Karpas-422 (cell line): ENCODE data around the gene CES5A. TPM values are rescaled to one million over a fixed set of nuclear protein-coding genes. Genes with fewer than 3 reads are reported as not detected.
"Not testable (repeated sequence)": the region's sequence is repeated elsewhere in the genome, so short reads cannot be mapped to it uniquely, and the experiment has no call there.

Experiments used
- DNase-seq: peaks from one replicate; pipeline ENCODE4 v3.0.0-alpha.2; 2015
- H2AFZ ChIP-seq: fragments of 200-600 bp; sonication (generic); 2 replicates; pipeline ENCODE4 v1.6.1; 2014; ENCODE audit warnings: antibody characterized with exemption, low read length, mixed read lengths
- H3K27ac ChIP-seq: fragments of 200-600 bp; sonication (generic); 2 replicates; pipeline ENCODE4 v1.5.1; 2014; ENCODE audit warnings: mild to moderate bottlenecking, low read length, moderate library complexity
- H3K27me3 ChIP-seq: fragments of 200-600 bp; sonication (generic); 2 replicates; pipeline ENCODE4 v1.6.1; 2014; ENCODE audit warnings: low read length, mixed read lengths
- H3K36me3 ChIP-seq: fragments of 200-600 bp; sonication (generic); 2 replicates; pipeline ENCODE4 v1.6.1; 2014; ENCODE audit warnings: low read length, mixed read lengths; ENCODE audit not compliant: insufficient read depth
- H3K4me1 ChIP-seq: fragments of 200-600 bp; sonication (generic); 2 replicates; pipeline ENCODE4 v1.6.1; 2014; ENCODE audit warnings: mild to moderate bottlenecking, low read length, mixed read lengths
- H3K4me2 ChIP-seq: fragments of 200-600 bp; sonication (generic); 2 replicates; pipeline ENCODE4 v1.6.1; 2014; ENCODE audit warnings: low read length, low read depth, mild to moderate bottlenecking; ENCODE audit not compliant: poor library complexity, severe bottlenecking
- H3K4me3 ChIP-seq: fragments of 200-600 bp; sonication (generic); 2 replicates; pipeline ENCODE4 v1.5.1; 2014; ENCODE audit warnings: mild to moderate bottlenecking, antibody characterized with exemption, low read length, mixed read lengths
- H3K79me2 ChIP-seq: fragments of 200-600 bp; sonication (generic); 2 replicates; pipeline ENCODE4 v1.6.1; 2014; ENCODE audit warnings: mild to moderate bottlenecking, low read length, mixed read lengths
- H3K9ac ChIP-seq: fragments of 200-600 bp; sonication (generic); 2 replicates; pipeline ENCODE4 v1.6.0; 2014; ENCODE audit warnings: low read length
- H3K9me2 ChIP-seq: fragments of 200-600 bp; sonication (generic), shearing (Covaris generic); replicated peaks from 2 replicates; pipeline ENCODE4 v1.6.0; 2014; ENCODE audit warnings: mild to moderate bottlenecking, low read length, moderate library complexity; ENCODE audit not compliant: insufficient read depth
- H3K9me3 ChIP-seq: fragments of 300-700, 200-600 bp; sonication (generic); 2 replicates; pipeline ENCODE4 v1.6.1; 2014; ENCODE audit warnings: low read length, mixed read lengths
- H4K20me1 ChIP-seq: fragments of 200-600 bp; sonication (generic); 2 replicates; pipeline ENCODE4 v1.6.1; 2014; ENCODE audit warnings: mild to moderate bottlenecking, antibody characterized with exemption, low read length, low read depth; ENCODE audit not compliant: insufficient read depth
- total RNA-seq: library from RNA; depleted of rRNA; stranded (reverse); fragments of >200 nt; shearing (Covaris generic); gene quantifications from 2 replicates; pipeline ENCODE4 v1.2.3, GENCODE V29; 2014; ENCODE audit warnings: low replicate concordance

CES5A gene
- total RNA-seq, 1 experiment from 2014 or later, result not detected

DNA sequence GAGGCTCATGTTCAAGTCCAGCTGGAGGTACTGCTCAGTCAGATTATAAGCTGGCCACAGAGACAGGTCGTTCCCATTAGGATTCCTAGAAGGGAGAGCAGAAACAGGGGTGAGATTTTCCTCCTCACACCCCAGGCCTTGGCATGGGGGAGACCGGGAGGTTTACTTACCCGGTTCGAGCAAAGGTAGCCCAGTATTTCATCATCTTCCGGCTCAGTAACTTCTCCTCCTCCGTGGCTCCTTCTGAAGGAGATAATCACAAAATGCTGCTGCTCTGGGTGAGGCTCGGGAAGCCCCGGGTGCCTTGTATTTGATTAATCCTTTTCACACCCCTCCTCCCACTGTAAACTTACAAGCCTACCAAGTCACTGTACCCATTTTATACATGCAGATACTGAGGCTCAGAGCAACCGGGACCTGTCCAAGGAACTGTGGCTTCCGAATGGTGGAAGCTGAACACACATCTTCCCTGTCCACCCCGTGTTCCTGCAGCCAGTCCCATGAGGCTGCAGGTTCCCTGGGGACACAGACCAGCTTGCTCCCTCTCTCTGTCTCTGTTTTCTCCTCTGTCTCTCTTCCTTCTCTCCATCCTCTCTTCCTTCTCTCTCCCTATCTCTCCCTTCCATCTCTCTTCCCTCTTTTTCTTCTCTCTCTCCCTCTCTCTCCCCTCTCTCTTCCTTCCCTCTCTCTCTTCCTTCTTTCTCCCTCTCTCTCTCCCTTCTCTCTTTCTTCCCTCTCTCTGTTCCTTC is 28.4 kb downstream of the CES5A start:
- H2AFZ ChIP-seq, result no peak overlapping the region
- H3K9me3 ChIP-seq, result no peaks in the 10 kb centered on the region

DNA sequence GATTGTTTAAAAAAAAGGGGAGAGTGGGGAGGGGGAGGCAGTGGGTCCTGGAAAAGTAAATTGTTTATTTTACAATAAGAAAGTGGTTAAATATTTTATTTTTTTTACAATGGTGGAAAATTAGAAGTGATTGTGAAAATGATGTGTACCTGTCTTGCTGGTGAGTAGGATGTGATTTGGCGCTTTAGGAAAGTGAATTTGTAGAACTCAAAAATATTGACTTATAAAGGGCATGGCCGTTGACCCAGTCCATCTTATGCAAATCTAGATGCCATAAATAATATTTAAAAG is 32.1 kb downstream of the CES5A start:
- Histone ChIP-seq H3K4me1 (no peaks in the 10 kb centered on the region), H3K9me2 (no peaks in the 10 kb centered on the region), H3K27ac (no peak overlapping the region), H4K20me1 (no peaks in the 10 kb centered on the region), H3K27me3 (no peaks in the 10 kb centered on the region), H3K9ac (no peak overlapping the region), H3K79me2 (no peaks in the 10 kb centered on the region), H2AFZ (no peak overlapping the region), H3K4me3 (no peak overlapping the region), H3K4me2 (no peak overlapping the region), H3K36me3 (no peaks in the 10 kb centered on the region), H3K9me3 (no peaks in the 10 kb centered on the region)
- DNase-seq, result no peak

More for the DNA sequence above, 28.4 kb downstream of the CES5A start:
- no peaks in the 10 kb centered on the region for H3K4me1 ChIP-seq
- H3K4me2 ChIP-seq, result no peak overlapping the region
- H3K4me3 ChIP-seq, result no peak overlapping the region
- no peak for DNase-seq
- H3K36me3 ChIP-seq, result no peaks in the 10 kb centered on the region
- no peaks in the 10 kb centered on the region for H3K27me3 ChIP-seq
- H3K79me2 ChIP-seq, result no peaks in the 10 kb centered on the region
- H3K9ac ChIP-seq, result no peak overlapping the region
- no peaks in the 10 kb centered on the region for H4K20me1 ChIP-seq
- H3K27ac ChIP-seq, result no peak overlapping the region
- H3K9me2 ChIP-seq, result no peaks in the 10 kb centered on the region

DNA sequence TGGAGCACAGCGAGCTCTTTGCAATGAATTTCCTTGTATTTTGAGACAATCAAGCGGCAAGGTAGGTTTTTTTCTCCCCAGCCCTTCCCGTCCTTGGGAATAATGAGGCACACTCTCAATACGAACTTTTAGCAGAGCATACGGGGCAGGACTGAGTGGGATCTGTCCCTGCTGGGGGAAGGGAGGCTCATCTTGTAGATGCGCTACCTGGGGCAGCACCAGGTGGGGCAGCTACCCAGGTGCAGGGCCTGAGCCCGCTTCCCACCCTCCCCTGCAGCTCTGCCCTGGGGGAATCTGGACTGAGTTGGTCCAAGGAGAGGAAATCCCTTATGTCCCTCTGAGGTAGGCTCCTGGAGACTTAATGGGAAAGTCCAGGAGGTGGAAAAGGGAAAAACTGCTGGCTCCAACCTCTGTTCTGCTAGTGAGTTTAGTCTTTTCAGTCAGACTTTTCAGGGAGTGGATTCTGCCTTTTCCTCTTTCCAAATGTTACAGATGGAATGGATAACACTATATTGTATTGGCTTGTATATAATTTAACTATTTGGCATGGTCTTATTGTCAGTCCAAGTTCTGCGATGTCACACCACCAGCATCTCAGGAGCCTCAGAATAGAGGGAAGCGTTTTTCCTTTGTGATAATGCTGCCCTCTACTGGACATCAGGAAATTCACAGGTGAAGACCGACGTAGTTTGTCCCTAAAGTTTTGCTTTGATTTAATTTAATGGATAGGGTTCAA is 32.6 kb downstream of the CES5A start:
- Histone ChIP-seq H3K36me3 (no peaks in the 10 kb centered on the region), H3K4me1 (no peaks in the 10 kb centered on the region), H3K9me2 (no peaks in the 10 kb centered on the region), H2AFZ (no peak overlapping the region), H3K4me3 (no peak overlapping the region), H3K9me3 (no peaks in the 10 kb centered on the region), H3K9ac (no peak overlapping the region), H3K4me2 (no peak overlapping the region), H3K27ac (no peak overlapping the region), H3K27me3 (no peaks in the 10 kb centered on the region), H4K20me1 (no peaks in the 10 kb centered on the region), H3K79me2 (no peaks in the 10 kb centered on the region)
- DNase-seq, result peak; percentile 76

DNA sequence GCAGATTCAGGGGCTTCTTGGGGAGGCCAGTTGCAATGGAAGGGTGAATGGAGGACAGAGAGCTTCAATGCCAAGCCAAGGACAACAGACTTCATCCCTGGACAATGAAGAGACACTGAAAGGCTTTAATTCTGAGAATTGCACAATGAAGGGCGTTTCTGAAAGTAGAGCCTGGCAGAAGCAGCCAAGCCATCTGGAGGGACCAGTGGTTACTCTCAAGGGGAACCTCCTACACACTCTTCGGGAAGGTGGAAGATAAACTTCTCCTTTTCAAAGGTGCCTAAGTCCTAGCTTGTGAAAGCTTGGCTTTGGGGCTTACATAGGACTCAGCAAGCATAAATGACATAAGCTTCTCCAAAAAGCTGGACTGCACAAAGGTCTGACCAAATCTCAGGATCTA is 36.1 kb downstream of the CES5A start:
- Histone ChIP-seq H3K4me1 (no peaks in the 10 kb centered on the region), H3K27ac (no peak overlapping the region), H3K4me3 (no peak overlapping the region), H3K9ac (no peak overlapping the region), H3K36me3 (no peaks in the 10 kb centered on the region), H2AFZ (no peak overlapping the region), H3K4me2 (no peak overlapping the region), H3K9me2 (no peaks in the 10 kb centered on the region), H3K9me3 (no peaks in the 10 kb centered on the region), H3K79me2 (no peaks in the 10 kb centered on the region), H3K27me3 (no peaks in the 10 kb centered on the region), H4K20me1 (no peaks in the 10 kb centered on the region)
- DNase-seq, result no peak

DNA sequence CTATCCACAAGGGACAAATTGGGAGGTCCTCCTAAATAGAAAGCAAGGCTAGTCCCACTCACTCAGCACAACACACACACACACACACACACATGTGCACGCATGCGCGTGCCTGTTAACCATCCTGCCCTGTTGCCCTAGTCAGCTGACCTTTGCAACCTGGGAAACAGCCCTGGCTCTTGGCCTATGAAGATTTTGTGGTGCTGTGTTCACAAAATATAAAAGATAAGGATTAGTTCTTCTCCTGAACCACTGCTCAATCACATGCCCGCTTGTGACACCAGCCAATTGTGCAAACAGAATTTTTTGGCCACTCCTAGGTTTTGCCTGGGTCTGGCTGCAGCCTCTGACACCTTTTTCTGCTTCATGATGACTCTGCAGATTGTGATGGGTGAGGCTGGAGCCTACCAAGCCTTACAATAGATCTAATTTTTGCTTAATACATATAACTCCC is 39.0 kb downstream of the CES5A start:
- Histone ChIP-seq H3K27me3 (no peaks in the 10 kb centered on the region), H2AFZ (no peak overlapping the region), H3K4me1 (no peaks in the 10 kb centered on the region), H3K4me3 (no peak overlapping the region), H4K20me1 (no peaks in the 10 kb centered on the region), H3K36me3 (no peaks in the 10 kb centered on the region), H3K9ac (no peak overlapping the region), H3K27ac (no peak overlapping the region), H3K9me2 (no peaks in the 10 kb centered on the region), H3K79me2 (no peaks in the 10 kb centered on the region), H3K4me2 (no peak overlapping the region), H3K9me3 (no peaks in the 10 kb centered on the region)
- DNase-seq, result peak; percentile 17

DNA sequence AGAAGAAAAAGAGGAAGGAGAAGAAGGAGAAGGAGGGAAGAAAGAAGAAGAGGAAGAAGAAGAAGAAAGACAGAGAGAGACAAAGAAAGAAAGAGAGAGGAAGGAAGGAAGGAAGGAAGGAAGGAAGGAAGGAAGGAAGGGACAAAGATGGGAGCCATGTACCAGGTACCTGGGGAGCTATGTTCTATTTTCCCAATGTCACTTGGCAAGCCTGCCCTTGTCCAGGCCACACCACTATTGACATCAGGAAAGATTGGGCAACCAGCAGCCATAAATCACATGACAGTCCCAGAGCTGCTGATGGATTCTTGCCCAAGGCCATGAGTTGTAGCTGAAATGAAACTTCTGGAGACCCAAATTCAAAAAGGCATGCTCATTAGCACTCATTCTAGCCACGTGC is 39.6 kb downstream of the CES5A start:
- Histone ChIP-seq H3K79me2 (no peaks in the 10 kb centered on the region), H3K4me1 (no peaks in the 10 kb centered on the region), H3K27me3 (no peaks in the 10 kb centered on the region), H3K4me3 (no peak overlapping the region), H3K4me2 (no peak overlapping the region), H3K9me2 (no peaks in the 10 kb centered on the region), H3K27ac (no peak overlapping the region), H3K9me3 (no peaks in the 10 kb centered on the region), H4K20me1 (no peaks in the 10 kb centered on the region), H2AFZ (no peak overlapping the region), H3K36me3 (no peaks in the 10 kb centered on the region), H3K9ac (no peak overlapping the region)
- DNase-seq, result no peak

DNA sequence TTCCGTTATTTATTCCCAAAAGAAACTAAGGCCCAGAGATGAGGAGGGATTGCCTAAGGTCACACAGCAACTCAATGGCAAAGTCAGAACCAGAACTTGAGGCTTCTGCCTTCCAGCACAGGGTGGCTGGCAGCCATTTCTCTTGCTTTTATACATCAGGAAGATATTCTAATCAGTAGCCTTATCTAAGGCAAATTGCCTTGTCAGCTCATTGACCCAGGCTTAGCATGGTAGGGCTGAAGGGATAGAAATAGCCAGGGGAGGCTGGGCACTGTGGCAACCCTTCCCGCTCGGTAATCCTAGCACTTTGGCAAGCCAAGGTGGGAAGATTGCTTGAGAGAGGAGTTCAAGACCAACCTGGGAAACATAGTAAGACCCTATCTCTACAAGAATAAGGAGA is 40.0 kb downstream of the CES5A start:
- not testable (repeated sequence) for H3K9me3 ChIP-seq

DNA sequence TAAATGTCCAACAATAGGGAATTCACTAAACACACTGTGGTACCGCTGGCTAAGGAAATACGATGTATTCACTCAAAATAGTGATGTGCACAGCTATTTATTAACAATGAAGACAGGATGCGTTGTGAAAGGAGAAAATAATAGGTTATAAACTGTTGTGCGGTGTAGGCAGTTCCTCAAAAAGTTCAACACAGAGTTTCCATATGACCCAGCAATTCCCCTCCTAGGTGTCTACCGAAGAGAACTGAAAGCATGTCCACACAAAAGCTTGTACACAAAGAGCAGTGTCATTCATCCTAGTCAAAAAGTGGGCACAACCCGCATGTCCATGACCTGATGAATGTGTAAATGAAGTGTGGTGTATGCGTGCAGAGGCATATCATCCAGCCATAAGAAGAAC is 41.1 kb downstream of the CES5A start:
- H3K4me1 ChIP-seq, result no peaks in the 10 kb centered on the region
- no peaks in the 10 kb centered on the region for H4K20me1 ChIP-seq
- H3K9ac ChIP-seq, result no peak overlapping the region
- no peak overlapping the region for H3K4me2 ChIP-seq
- no peak for DNase-seq
- no peak overlapping the region for H3K27ac ChIP-seq
- H3K27me3 ChIP-seq, result no peaks in the 10 kb centered on the region
- H3K9me3 ChIP-seq, result no peaks in the 10 kb centered on the region
- no peaks in the 10 kb centered on the region for H3K9me2 ChIP-seq
- no peak overlapping the region for H3K4me3 ChIP-seq
- H3K36me3 ChIP-seq, result no peaks in the 10 kb centered on the region
- no peak overlapping the region for H2AFZ ChIP-seq
- no peaks in the 10 kb centered on the region for H3K79me2 ChIP-seq

More for the DNA sequence above, 40.0 kb downstream of the CES5A start:
- DNase-seq, H3K27me3 ChIP-seq, H3K9me2 ChIP-seq, H2AFZ ChIP-seq, H3K4me2 ChIP-seq, H3K4me1 ChIP-seq, H3K36me3 ChIP-seq, H3K27ac ChIP-seq, H4K20me1 ChIP-seq, H3K79me2 ChIP-seq, H3K9ac ChIP-seq, H3K4me3 ChIP-seq: not testable (repeated sequence)
